K562 (cell line): ENCODE data around the gene ANKRD13B. TPM values are rescaled to one million over a fixed set of nuclear protein-coding genes. Genes with fewer than 3 reads are reported as not detected.

Experiments
- CBX1 ChIP-seq: sonication (generic); IDR thresholded peaks from 2 replicates; pipeline ENCODE4 v1.6.1; 2016; ENCODE audit warnings: antibody characterized with exemption, low read depth, mild to moderate bottlenecking
- CXXC5 ChIP-seq: fragments of 250-450 bp; sonication (Bioruptor Pico); IDR thresholded peaks from 2 replicates; pipeline ENCODE4 v1.8.0; 2022; ENCODE audit warnings: inconsistent platforms, mild to moderate bottlenecking, moderate library complexity
- HLTF ChIP-seq: fragments of 450-650 bp; IDR thresholded peaks from 2 replicates; pipeline ENCODE4 v1.6.1; 2016
- NFIC ChIP-seq: fragments of 450-650 bp; IDR thresholded peaks from 2 replicates; pipeline ENCODE4 v1.6.1; 2017; ENCODE audit warnings: mild to moderate bottlenecking, inconsistent platforms
- NONO ChIP-seq, 2 experiments: fragments of 200-400 bp in 1 of 2; fragments of 450-650 bp in 1 of 2; formaldehyde crosslinking in 1 of 2; IDR thresholded peaks; 2 replicates each; pipeline ENCODE4 v1.6.1; 2017; ENCODE audit warnings: low read depth in 2 of 2, mild to moderate bottlenecking in 2 of 2, moderate library complexity in 2 of 2, low read length in 1 of 2
- POLR2B ChIP-seq: fragments of 450-650 bp; IDR thresholded peaks from 2 replicates; pipeline ENCODE4 v1.6.1; 2018; ENCODE audit warnings: low read depth; ENCODE audit not compliant: partially characterized antibody
- POLR3G ChIP-seq: IDR thresholded peaks from 2 replicates; pipeline ENCODE4 v1.6.1; 2011; ENCODE audit not compliant: insufficient read length, insufficient replicate concordance; ENCODE audit errors: extremely low read depth
- RAD51 ChIP-seq: fragments of 450-650 bp; IDR thresholded peaks from 2 replicates; pipeline ENCODE4 v1.7.1; 2016; ENCODE audit warnings: low read depth, mild to moderate bottlenecking, borderline replicate concordance
- TEAD1 ChIP-seq, 2 experiments: fragments of 450-650 bp in 1 of 2; sonication (generic) in 1 of 2; formaldehyde crosslinking; IDR thresholded peaks; 2 replicates each; pipeline versions ENCODE4 v1.4.0 to v1.8.0; 2020 to 2022; ENCODE audit warnings: mild to moderate bottlenecking in 2 of 2, missing genetic modification reagents in 1 of 2
- polyA plus RNA-seq, 8 experiments: library from polyadenylated mRNA; depleted of rRNA in 4 of 8; stranded (reverse) in 5 of 8; unstranded in 3 of 8; fragments of >200 nt; fragmentation: Nextera tagmentation in 2 of 8; fragmentation: Illumina TruSeq in 1 of 8; extraction: Ambion mirVana in 2 of 8; extraction: Trizol in 1 of 8; gene quantifications; 2 replicates each; pipeline versions ENCODE4 v1.2.1 to v1.2.3, GENCODE V29; 2011 to 2014; ENCODE audit warnings: inconsistent platforms in 1 of 8, missing spikeins in 1 of 8
- total RNA-seq, 7 experiments: library from RNA; depleted of rRNA in 6 of 7; stranded (reverse); fragments of >200 nt in 6 of 7; fragmentation: Illumina TruSeq in 2 of 7; extraction: Trizol in 2 of 7; gene quantifications; 2 replicates each; pipeline versions ENCODE4 v1.2.1 to v1.2.3, GENCODE V29; 2011 to 2021; ENCODE audit warnings: low replicate concordance in 1 of 7
- TF ChIP-seq, protein P1 (sequence below): fragments of 250-450 bp; sonication (Bioruptor Pico); IDR thresholded peaks from 2 replicates; pipeline ENCODE4 v1.8.0; 2021; ENCODE audit warnings: borderline replicate concordance, mild to moderate bottlenecking, moderate library complexity; ENCODE audit not compliant: poor library complexity, severe bottlenecking
- TF ChIP-seq, protein P2 (sequence below): fragments of 250-450 bp; sonication (Bioruptor Pico); IDR thresholded peaks from 2 replicates; pipeline ENCODE4 v1.8.0; 2021; ENCODE audit warnings: moderate library complexity, mild to moderate bottlenecking, inconsistent platforms
- TF ChIP-seq, protein P3 (sequence below), 2 experiments: fragments of 450-650 bp in 1 of 2; sonication (generic) in 1 of 2; formaldehyde crosslinking in 1 of 2; IDR thresholded peaks in 1 of 2; conservative IDR thresholded peaks in 1 of 2; 2 replicates each; pipeline versions ENCODE4 v1.6.1 to v1.8.1; 2016 to 2023; ENCODE audit warnings: mild to moderate bottlenecking in 2 of 2, moderate library complexity in 2 of 2, inconsistent platforms in 1 of 2, missing genetic modification reagents in 1 of 2
- TF ChIP-seq, protein P4 (sequence below): fragments of 450-650 bp; IDR thresholded peaks from 2 replicates; pipeline ENCODE4 v1.6.1; 2016; ENCODE audit warnings: borderline replicate concordance
- TF ChIP-seq, protein P5 (sequence below): fragments of 250-450 bp; sonication (Bioruptor Pico); IDR thresholded peaks from 2 replicates; pipeline ENCODE4 v1.4.0; 2020

The ANKRD13B gene
- total and polyA plus RNA-seq, 9 of the 15 experiments (the other 6 are each of a cell fraction or from before 2014, with no cell fraction given) = 0.15 to 28.1 (median 4.6) TPM

DNA sequence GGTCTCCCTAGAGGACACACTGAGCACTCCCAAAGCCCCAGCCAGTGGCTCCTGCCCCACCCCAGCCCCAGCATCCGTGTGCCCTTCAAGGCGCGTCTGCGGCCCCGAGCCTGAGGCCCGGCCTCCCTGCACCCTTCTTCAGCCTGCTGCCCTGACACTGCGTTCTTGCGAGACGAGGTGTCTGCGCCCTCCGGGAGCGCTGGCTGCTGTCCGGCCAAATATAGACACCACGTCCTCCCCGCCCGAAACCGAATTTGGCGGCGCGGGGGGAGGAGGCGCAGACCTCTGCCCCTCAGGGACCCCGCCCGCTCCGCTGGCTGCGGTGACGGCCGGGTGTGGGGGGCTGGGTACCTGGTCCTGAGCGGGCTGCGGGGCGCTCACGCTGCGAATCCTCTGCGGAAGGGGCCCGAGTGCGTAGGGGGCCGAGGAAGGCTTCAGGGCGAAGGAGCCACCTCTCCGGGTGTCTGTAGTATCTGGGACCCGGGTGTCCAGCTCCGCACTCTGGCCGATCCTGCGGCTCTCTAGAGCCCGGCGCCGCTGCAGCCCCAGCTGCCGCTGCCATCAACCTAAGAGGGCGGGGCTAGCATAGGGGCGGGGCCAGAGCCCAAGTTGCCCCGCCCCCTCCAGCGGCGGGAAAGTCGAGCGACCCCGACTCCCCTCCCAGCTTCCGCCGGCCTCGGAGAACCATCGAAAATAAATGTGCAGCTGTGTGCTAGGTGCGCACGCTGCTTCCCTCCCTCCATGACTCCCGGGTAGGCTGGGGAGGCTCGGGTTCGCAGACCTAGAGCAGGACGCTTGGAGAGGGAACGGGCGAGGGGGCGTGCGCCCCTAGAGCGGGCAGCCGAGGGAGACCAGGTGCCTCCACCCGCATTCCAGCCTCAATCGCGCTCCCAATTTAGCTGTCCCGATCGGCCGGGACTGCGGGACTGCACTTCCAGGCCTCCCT lies 29.7 kb downstream of the ANKRD13B start, which contains the start of gene CORO6 (continued):
- TF ChIP-seq, protein P1, sequence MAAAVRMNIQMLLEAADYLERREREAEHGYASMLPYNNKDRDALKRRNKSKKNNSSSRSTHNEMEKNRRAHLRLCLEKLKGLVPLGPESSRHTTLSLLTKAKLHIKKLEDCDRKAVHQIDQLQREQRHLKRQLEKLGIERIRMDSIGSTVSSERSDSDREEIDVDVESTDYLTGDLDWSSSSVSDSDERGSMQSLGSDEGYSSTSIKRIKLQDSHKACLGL = no peak
- TF ChIP-seq HLTF = no peak
- TF ChIP-seq, protein P2, sequence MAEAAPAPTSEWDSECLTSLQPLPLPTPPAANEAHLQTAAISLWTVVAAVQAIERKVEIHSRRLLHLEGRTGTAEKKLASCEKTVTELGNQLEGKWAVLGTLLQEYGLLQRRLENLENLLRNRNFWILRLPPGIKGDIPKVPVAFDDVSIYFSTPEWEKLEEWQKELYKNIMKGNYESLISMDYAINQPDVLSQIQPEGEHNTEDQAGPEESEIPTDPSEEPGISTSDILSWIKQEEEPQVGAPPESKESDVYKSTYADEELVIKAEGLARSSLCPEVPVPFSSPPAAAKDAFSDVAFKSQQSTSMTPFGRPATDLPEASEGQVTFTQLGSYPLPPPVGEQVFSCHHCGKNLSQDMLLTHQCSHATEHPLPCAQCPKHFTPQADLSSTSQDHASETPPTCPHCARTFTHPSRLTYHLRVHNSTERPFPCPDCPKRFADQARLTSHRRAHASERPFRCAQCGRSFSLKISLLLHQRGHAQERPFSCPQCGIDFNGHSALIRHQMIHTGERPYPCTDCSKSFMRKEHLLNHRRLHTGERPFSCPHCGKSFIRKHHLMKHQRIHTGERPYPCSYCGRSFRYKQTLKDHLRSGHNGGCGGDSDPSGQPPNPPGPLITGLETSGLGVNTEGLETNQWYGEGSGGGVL (CRISPR knock-in tag) = no peak
- TF ChIP-seq CBX1 = no peak
- TF ChIP-seq, protein P3, sequence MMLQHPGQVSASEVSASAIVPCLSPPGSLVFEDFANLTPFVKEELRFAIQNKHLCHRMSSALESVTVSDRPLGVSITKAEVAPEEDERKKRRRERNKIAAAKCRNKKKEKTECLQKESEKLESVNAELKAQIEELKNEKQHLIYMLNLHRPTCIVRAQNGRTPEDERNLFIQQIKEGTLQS (IDR thresholded peaks at IDR 0.05) = no peak
- TF ChIP-seq, protein P3 (CRISPR knock-in tag; conservative IDR thresholded peaks at IDR 0.05) = 0 out of 2 replicates have a peak, but pooled peaks have one; percentile 19
- peak; percentile 29 for TF ChIP-seq POLR2B
- TF ChIP-seq, protein P4, sequence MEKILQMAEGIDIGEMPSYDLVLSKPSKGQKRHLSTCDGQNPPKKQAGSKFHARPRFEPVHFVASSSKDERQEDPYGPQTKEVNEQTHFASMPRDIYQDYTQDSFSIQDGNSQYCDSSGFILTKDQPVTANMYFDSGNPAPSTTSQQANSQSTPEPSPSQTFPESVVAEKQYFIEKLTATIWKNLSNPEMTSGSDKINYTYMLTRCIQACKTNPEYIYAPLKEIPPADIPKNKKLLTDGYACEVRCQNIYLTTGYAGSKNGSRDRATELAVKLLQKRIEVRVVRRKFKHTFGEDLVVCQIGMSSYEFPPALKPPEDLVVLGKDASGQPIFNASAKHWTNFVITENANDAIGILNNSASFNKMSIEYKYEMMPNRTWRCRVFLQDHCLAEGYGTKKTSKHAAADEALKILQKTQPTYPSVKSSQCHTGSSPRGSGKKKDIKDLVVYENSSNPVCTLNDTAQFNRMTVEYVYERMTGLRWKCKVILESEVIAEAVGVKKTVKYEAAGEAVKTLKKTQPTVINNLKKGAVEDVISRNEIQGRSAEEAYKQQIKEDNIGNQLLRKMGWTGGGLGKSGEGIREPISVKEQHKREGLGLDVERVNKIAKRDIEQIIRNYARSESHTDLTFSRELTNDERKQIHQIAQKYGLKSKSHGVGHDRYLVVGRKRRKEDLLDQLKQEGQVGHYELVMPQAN = no peak
- no peak for TF ChIP-seq RAD51
- 0 out of 4 replicates have a peak, but pooled peaks of 1 of the 2 experiments have one; percentile 55 for TF ChIP-seq TEAD1 (CRISPR knock-in tag; IDR thresholded peaks at IDR 0.05)
- TF ChIP-seq, protein P5, sequence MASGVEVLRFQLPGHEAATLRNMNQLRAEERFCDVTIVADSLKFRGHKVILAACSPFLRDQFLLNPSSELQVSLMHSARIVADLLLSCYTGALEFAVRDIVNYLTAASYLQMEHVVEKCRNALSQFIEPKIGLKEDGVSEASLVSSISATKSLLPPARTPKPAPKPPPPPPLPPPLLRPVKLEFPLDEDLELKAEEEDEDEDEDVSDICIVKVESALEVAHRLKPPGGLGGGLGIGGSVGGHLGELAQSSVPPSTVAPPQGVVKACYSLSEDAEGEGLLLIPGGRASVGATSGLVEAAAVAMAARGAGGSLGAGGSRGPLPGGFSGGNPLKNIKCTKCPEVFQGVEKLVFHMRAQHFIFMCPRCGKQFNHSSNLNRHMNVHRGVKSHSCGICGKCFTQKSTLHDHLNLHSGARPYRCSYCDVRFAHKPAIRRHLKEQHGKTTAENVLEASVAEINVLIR (CRISPR knock-in tag) = no peak
- TF ChIP-seq CXXC5 (CRISPR knock-in tag) = peak; percentile 49; the same call in 1 of the 2 replicates
- TF ChIP-seq POLR3G = no peak
- TF ChIP-seq NONO (IDR thresholded peaks at IDR 0.05; ENCODE audit: low read depth in 2 of 2, low read length in 1 of 2) = no peak
- TF ChIP-seq NFIC = no peak
